Stomach (tissue), 9 donors: ENCODE results near the gene RPP14. TPM values are rescaled to one million over a fixed set of nuclear protein-coding genes. Genes with fewer than 3 reads are reported as not detected.

Experiments
- DNase-seq, 2 donors: peaks; one replicate each; pipeline versions ENCODE4 v3.0.0 to v3.0.0-alpha.2; 2013 to 2019
- H3K27ac ChIP-seq, 5 donors: fragments of 200-600 bp in 4 of 5; sonication (generic) in 4 of 5; one replicate each; pipeline ENCODE4 v1.5.1; 2013 to 2019; ENCODE audit warnings: mild to moderate bottlenecking in 1 of 5, moderate library complexity in 1 of 5
- H3K27me3 ChIP-seq, 3 donors: fragments of 200-600 bp; sonication (generic); one replicate each; pipeline ENCODE4 v1.5.1; 2017 to 2019; ENCODE audit warnings: mixed run types in 1 of 3
- H3K36me3 ChIP-seq, 4 donors: fragments of 200-600 bp; sonication (generic); 1 replicate in 3 of 4; 2 replicates in 1 of 4; pipeline ENCODE4 v1.5.1; 2016 to 2019
- H3K4me1 ChIP-seq, 4 donors: fragments of 200-600 bp; sonication (generic); one replicate each; pipeline ENCODE4 v1.5.1; 2016 to 2019
- H3K4me3 ChIP-seq, 4 donors: fragments of 200-600 bp; sonication (generic) in 3 of 4; one replicate each; pipeline ENCODE4 v1.5.1; 2016 to 2019; ENCODE audit warnings: mild to moderate bottlenecking in 1 of 4
- H3K9me3 ChIP-seq, 4 donors: fragments of 200-600 bp; sonication (generic); one replicate each; pipeline ENCODE4 v1.5.1; 2016 to 2019
- CTCF ChIP-seq, 7 experiments: fragments of 450-650 bp in 4 of 7; fragments of 200-600 bp in 3 of 7; sonication (generic) in 3 of 7; IDR thresholded peaks; one replicate each; pipeline ENCODE4 v1.5.1; 2016 to 2019; ENCODE audit warnings: antibody characterized with exemption in 7 of 7, control low read depth in 2 of 7, mild to moderate bottlenecking in 1 of 7
- EP300 ChIP-seq: sonication (generic); formaldehyde crosslinking; IDR thresholded peaks from one replicate; pipeline ENCODE4 v1.6.1; 2017; ENCODE audit warnings: antibody characterized with exemption
- POLR2A ChIP-seq, 4 donors: fragments of 450-650 bp; IDR thresholded peaks; one replicate each; pipeline ENCODE4 v1.6.1; 2016; ENCODE audit warnings: antibody characterized with exemption in 4 of 4, control low read depth in 2 of 4, mild to moderate bottlenecking in 1 of 4, moderate library complexity in 1 of 4
- POLR2AphosphoS5 ChIP-seq, 3 donors: sonication (generic); formaldehyde crosslinking; IDR thresholded peaks; one replicate each; pipeline ENCODE4 v1.6.1; 2016; ENCODE audit warnings: antibody characterized with exemption in 3 of 3
- WGBS, 5 donors: extraction: QIAGEN DNeasy Blood & Tissue Kit in 3 of 5; methylation state at CpG; one replicate each; pipeline versions ENCODE4 v1.1.5 to v1.1.7; 2013 to 2018; 5-methylcytosine and 5-hydroxymethylcytosine counted together
- intact Hi-C: fragments of 100-400 bp; cut with DNase I; formaldehyde crosslinking; loops from one replicate; pipeline ENCODE4 v1.15.1; 2023; ENCODE audit warnings: low total_unique reads
- polyA plus RNA-seq, 3 donors: library from polyadenylated mRNA; stranded (reverse); fragments of 200-250 nt; gene quantifications; one replicate each; pipeline ENCODE4 v1.2.3, GENCODE V29; 2013
- total RNA-seq, 5 donors: library from RNA; depleted of rRNA; stranded (reverse); fragments of >200 nt; gene quantifications; one replicate each; pipeline versions ENCODE4 v1.1.0 to v1.2.3, GENCODE V29; 2014 to 2016
- donor health status: healthy with polysubstance abuse.
- donor health status: Bipolar disorder and iron deficiency.
- donor health status: healthy.

RPP14 gene
- total and polyA plus RNA-seq, 8 donors = 4.1 to 23.5 (median 9.9) TPM

DNA sequence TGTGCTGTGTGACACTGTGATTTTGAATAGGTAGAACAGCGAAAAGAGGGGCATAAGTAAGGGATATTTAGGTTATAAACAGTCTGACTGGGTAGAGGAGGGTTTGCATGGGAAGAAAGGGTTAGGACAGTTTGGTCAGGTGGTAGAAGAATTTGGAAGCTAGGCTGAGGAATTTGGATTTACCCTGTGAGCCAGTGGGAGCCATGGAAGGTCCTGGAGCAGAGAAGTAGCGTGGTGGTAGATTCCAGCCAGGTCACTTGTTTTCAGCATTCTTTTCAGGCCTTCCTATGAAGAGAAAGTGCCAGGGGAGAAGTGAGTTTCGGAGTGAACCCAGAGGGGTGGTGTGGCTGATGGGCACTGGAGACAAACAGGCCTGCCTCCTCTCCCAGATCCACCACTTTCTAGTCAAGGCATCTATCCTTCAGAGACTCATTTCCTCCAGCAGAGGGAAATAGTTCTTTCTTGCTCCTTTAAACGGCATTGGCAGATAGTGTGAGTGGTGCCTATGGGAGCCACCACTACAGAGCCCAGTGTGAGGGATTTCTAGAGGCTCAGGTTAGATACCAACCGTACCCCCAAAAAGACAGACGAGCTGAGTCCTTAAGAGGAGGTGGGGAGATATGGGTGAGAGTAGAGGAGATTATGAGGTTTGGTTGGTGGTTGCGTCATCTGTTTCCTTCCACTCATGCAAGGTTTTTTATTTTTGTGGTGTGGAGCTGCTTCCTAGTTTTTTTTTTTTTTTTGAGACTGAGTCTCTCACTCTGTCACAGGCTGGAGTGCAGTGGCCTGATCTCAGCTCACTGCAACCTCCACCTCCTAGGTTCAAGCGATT, 47.9 kb downstream of the RPP14 start:
- no peak overlapping the region for H3K4me3 ChIP-seq
- WGBS, 5 donors = 79 to 84% (median 82%) methylated on average over 8 of the region's 8 CpGs
- DNase-seq = peak in 1 of 2 donors; percentile 31
- TF ChIP-seq POLR2AphosphoS5 (IDR thresholded peaks at IDR 0.05) = no peak
- no peak for TF ChIP-seq EP300
- TF ChIP-seq CTCF (IDR thresholded peaks at IDR 0.05) = no peak
- TF ChIP-seq POLR2A (IDR thresholded peaks at IDR 0.05) = no peak
- intact Hi-C loops = no loop called here
- H3K9me3 ChIP-seq = no peaks in the 10 kb centered on the region
- peaks cover 9 to 68% (median 27%) of the 10 kb centered on the region in 4 donors for H3K4me1 ChIP-seq
- H3K36me3 ChIP-seq = no peaks in the 10 kb centered on the region
- H3K27me3 ChIP-seq = no peaks in the 10 kb centered on the region
- H3K27ac ChIP-seq = peak overlapping the region in 2 of 5 donors; percentile 53 to 55

DNA sequence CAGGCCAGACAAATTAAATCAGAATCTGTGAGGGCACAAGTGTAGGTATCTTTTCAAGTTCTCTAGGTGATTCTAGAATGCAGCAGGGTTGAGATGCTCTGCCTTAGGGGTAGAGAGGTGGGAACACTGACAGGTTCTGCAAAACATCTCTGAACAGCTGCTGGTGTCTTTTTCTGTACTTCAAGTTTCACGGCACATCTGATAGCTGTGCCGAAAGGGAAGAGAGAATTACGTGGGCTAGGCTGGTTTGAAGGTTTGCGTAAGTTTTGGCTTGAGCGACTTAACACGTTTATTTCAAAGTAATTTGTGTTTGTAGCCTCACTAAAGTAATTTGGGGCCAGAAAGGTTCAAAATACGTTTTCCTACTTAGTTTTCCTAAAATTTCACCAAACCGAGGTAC, 49.1 kb downstream of the RPP14 start:
- Histone ChIP-seq H3K27me3 (no peaks in the 10 kb centered on the region), H3K36me3 (no peaks in the 10 kb centered on the region), H3K27ac (peak overlapping the region in 1 of 5 donors; percentile 10), H3K4me3 (no peak overlapping the region), H3K4me1 (peaks cover 9 to 60% (median 28%) of the 10 kb centered on the region in 4 donors), H3K9me3 (no peaks in the 10 kb centered on the region)
- intact Hi-C loops = no loop called here
- no peak for TF ChIP-seq CTCF (IDR thresholded peaks at IDR 0.05)
- DNase-seq = no peak
- 84 to 90% (median 87%) methylated on average over 8 of the region's 8 CpGs for WGBS, 5 donors

- Histone ChIP-seq H3K9me3 (no peaks in the 10 kb centered on the region), H3K4me1 (peaks cover 9 to 54% (median 24%) of the 10 kb centered on the region in 4 donors), H3K4me3 (no peak overlapping the region), H3K27me3 (no peaks in the 10 kb centered on the region), H3K27ac (peak overlapping the region in 3 of 5 donors; percentile 10 to 48 (median 31)), H3K36me3 (no peaks in the 10 kb centered on the region)
- 33 to 40% (median 36%) methylated on average over 4 of the region's 4 CpGs for WGBS, 5 donors
- TF ChIP-seq EP300 (no peak), POLR2AphosphoS5 (IDR thresholded peaks at IDR 0.05) (no peak), POLR2A (IDR thresholded peaks at IDR 0.05) (no peak)
- DNase-seq = peak in 1 of 2 donors; percentile 32
- intact Hi-C loops = no loop called here
Measured at GRCh38 chr3:58356054-58356453, 50.0 kb downstream of the RPP14 start.

DNA sequence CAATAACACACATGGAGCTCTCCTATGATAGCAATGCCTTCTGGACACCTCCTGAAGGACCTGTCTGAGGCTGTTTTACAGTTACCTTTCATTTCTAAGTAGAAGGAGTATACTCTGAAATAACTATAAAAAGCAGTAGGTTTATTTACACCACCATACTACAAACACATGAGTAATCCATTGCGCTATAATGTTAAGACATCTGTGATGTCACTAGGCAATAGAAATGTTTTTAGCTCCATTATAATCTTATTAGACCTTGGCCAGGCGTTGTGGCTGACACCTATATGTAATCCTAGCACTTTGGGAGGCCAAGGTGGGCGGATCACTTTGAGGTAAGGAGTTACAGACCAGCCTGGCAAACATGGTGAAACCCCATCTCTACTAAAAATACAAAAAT, 51.4 kb downstream of the RPP14 start:
- H3K4me1 ChIP-seq = peaks cover 9 to 54% (median 23%) of the 10 kb centered on the region in 4 donors
- TF ChIP-seq CTCF (IDR thresholded peaks at IDR 0.05) (no peak), EP300 (no peak), POLR2A (IDR thresholded peaks at IDR 0.05) (no peak), POLR2AphosphoS5 (IDR thresholded peaks at IDR 0.05) (no peak)
- H3K36me3 ChIP-seq = no peaks in the 10 kb centered on the region
- H3K27me3 ChIP-seq = no peaks in the 10 kb centered on the region
- H3K27ac ChIP-seq = no peak overlapping the region
- no peak for DNase-seq
- H3K9me3 ChIP-seq = no peaks in the 10 kb centered on the region
- intact Hi-C loops = no loop called here
- WGBS, 5 donors = 88 to 93% (median 89%) methylated on average over 3 of the region's 3 CpGs
- no peak overlapping the region for H3K4me3 ChIP-seq

GRCh38 chr3:58358092-58358491, 52.0 kb downstream of the RPP14 start:
- 84 to 95% (median 91%) methylated on average over 3 of the region's 3 CpGs for WGBS, 5 donors
- peaks cover 9 to 54% (median 23%) of the 10 kb centered on the region in 4 donors for H3K4me1 ChIP-seq

More at GRCh38 chr3:58358092-58358491, 52.0 kb downstream of the RPP14 start:
- DNase-seq = no peak
- TF ChIP-seq EP300 (no peak), POLR2AphosphoS5 (IDR thresholded peaks at IDR 0.05) (no peak), POLR2A (IDR thresholded peaks at IDR 0.05) (no peak), CTCF (IDR thresholded peaks at IDR 0.05) (no peak)
- Histone ChIP-seq H3K9me3 (no peaks in the 10 kb centered on the region), H3K27me3 (no peaks in the 10 kb centered on the region), H3K27ac (no peak overlapping the region), H3K36me3 (no peaks in the 10 kb centered on the region), H3K4me3 (no peak overlapping the region)
- intact Hi-C loops = no loop called here
